ENCODE data around the gene PLEKHO1. TPM values are rescaled to one million over a fixed set of nuclear protein-coding genes. Genes with fewer than 3 reads are reported as not detected.
"Not testable (repeated sequence)": the region's sequence is repeated elsewhere in the genome, so short reads cannot be mapped to it uniquely, and the experiment has no call there.

The PLEKHO1 gene
- polyA plus RNA-seq, 2 donors = 25.1 to 36.7 TPM

DNA sequence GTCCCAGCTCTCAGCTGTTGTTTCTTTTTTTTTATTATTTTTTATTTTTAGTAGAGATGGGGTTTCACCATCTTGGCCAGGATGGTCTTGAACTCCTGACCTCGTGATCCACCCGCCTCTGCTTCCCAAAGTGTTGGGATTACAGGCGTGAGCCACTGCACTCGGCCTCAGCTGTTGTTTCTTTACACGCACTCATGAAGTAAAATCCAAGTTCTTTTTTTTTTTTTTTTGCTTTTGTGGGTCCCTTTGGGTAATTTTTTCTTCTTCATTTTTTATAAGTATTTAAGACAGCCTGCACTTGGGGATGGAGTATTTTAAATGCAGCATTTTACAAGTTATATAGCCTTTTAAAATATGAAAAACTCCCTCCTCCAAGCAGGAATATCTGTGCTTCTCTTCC is 3.7 kb upstream of the PLEKHO1 start:
- not testable (repeated sequence) for H3K4me1 ChIP-seq (ENCODE audit: control insufficient read depth in 2 of 2, insufficient read depth in 2 of 2, low read length in 1 of 2); H3K36me3 ChIP-seq (ENCODE audit: control insufficient read depth in 2 of 2, insufficient read depth in 2 of 2, low read length in 1 of 2); H3K4me3 ChIP-seq (ENCODE audit: low read depth in 1 of 2, low read length in 2 of 2); H3K9me3 ChIP-seq (ENCODE audit: control insufficient read depth in 2 of 2, insufficient read depth in 1 of 2, low read depth in 1 of 2, low read length in 1 of 2); H3K27me3 ChIP-seq (ENCODE audit: control insufficient read depth in 1 of 2, insufficient read depth in 2 of 2, low read length in 2 of 2); H3K27ac ChIP-seq (ENCODE audit: low read depth in 2 of 2, low read length in 1 of 2)
- 86 to 89% methylated on average over 5 of the region's 5 CpGs for WGBS, 2 donors

DNA sequence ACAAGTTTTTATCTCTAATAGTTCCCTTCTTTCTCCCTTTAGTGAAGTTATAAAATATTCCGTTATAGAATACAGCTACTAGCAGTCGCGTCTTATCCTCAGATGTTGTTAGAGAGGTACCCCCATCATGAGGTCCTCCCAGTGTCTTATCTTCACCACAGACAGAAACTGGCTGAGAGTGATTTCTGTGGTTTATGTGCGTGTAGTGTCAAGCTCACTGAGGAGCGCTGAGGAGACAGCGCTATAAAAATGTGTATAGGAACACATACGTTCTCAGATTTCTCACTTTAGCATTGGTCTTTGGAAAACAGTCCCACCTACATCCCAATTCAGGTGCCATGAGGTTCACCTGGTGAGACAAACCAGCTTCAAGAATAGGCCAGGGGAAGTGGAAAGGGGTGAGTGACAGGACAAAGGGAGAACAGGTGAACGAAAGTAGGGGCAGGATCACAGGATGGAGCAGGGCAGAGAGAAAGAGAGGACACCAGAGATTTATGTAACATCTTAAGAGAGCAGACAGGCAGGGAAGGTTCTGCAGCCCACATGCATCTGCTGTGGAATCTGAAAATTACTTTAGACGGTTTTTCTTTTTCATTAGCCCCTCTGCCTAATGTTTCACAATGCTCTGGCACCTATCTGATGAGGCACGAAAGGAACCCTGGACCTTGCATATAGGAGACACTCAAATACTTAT is 2.7 kb upstream of the PLEKHO1 start:
- no peaks in the 10 kb centered on the region for H3K27me3 ChIP-seq (ENCODE audit: control insufficient read depth in 1 of 2, insufficient read depth in 2 of 2, low read length in 2 of 2)
- no peaks in the 10 kb centered on the region for H3K36me3 ChIP-seq (ENCODE audit: control insufficient read depth in 2 of 2, insufficient read depth in 2 of 2, low read length in 1 of 2)
- no peaks in the 10 kb centered on the region for H3K9me3 ChIP-seq (ENCODE audit: control insufficient read depth in 2 of 2, insufficient read depth in 1 of 2, low read depth in 1 of 2, low read length in 1 of 2)
- no peak overlapping the region for H3K27ac ChIP-seq (ENCODE audit: low read depth in 2 of 2, low read length in 1 of 2)
- H3K4me3 ChIP-seq (ENCODE audit: low read depth in 1 of 2, low read length in 2 of 2) = no peak overlapping the region
- peaks cover 0 to 2% of the 10 kb centered on the region in 2 donors for H3K4me1 ChIP-seq (ENCODE audit: control insufficient read depth in 2 of 2, insufficient read depth in 2 of 2, low read length in 1 of 2)
- WGBS, 2 donors = 79 to 82% methylated on average over 10 of the region's 10 CpGs

DNA sequence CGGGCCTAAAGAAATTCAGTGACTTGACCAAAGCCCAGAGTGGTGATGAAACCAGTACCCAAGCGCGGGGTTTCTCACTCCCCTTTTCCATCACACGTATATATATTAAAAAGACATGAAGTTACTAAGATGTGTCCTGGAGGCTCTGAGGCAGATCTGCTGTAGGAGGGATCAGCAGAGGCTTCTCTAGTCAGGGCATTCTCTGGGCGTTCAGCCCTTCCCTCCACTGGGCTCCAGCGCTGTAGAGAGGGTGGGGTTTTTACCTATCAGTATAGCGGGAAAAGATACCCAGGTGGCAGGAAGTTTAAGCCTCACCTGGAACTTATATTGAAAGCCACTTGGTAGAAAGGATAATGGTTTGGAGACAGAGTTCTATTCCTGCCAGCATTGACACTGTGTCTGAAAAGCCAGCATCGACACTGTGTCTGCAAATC is 862 bp upstream of the PLEKHO1 start:
- Histone ChIP-seq H3K4me1 (ENCODE audit: control insufficient read depth in 2 of 2, insufficient read depth in 2 of 2, low read length in 1 of 2) (peaks cover 0 to 2% of the 10 kb centered on the region in 2 donors), H3K9me3 (ENCODE audit: control insufficient read depth in 2 of 2, insufficient read depth in 1 of 2, low read depth in 1 of 2, low read length in 1 of 2) (no peaks in the 10 kb centered on the region), H3K27ac (ENCODE audit: low read depth in 2 of 2, low read length in 1 of 2) (peak overlapping the region; percentile 91 to 94), H3K36me3 (ENCODE audit: control insufficient read depth in 2 of 2, insufficient read depth in 2 of 2, low read length in 1 of 2) (no peaks in the 10 kb centered on the region), H3K4me3 (ENCODE audit: low read depth in 1 of 2, low read length in 2 of 2) (peak overlapping the region; percentile 63), H3K27me3 (ENCODE audit: control insufficient read depth in 1 of 2, insufficient read depth in 2 of 2, low read length in 2 of 2) (no peaks in the 10 kb centered on the region)
- 47 to 48% methylated on average over 8 of the region's 8 CpGs for WGBS, 2 donors

DNA sequence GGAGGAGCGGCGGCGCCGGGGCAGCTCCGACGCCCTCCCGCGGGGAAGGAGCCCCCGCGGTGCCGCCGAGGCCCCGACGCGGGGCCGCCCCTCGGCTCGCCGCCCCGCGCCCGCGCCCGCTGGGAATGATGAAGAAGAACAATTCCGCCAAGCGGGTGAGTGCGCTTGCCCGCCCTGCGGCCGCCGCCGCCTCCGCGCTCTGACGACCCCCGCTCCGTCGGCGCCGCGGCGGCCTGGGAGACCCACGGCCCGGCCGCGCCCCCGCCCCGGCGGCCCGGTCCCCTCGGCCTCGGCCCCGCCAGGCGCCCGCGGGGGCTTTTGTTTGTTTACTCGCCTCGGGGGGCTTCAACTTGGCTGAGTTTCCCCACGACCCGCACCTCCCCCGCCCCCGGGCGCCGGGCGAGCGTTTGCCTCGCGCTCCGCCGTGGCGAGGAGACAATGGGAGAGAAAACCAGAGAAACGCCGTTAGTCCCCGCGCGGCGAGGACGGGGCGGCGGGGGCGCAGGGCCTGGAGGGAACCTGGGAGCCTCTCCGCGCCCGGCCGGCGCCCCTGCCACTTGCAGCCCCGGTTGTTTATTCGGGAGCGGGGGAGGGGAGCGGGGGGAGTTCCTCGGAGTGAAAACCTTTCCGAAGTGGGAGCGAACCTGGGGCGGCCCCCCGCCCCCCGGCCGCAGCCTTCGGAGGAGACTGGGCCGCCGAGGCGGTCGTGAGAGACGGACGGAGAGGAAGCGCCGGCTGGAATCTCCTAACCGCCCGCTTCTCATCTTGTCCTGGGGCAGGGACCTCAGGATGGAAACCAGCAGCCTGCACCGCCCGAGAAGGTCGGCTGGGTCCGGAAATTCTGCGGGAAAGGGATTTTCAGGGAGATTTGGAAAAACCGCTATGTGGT is 661 bp downstream of the PLEKHO1 start:
- 1 to 2% methylated on average over 84 to 114 of the region's 114 CpGs for WGBS, 2 donors
- Histone ChIP-seq H3K4me3 (ENCODE audit: low read depth in 1 of 2, low read length in 2 of 2) (peak overlapping the region; percentile 63), H3K27ac (ENCODE audit: low read depth in 2 of 2, low read length in 1 of 2) (peak overlapping the region; percentile 91 to 94), H3K36me3 (ENCODE audit: control insufficient read depth in 2 of 2, insufficient read depth in 2 of 2, low read length in 1 of 2) (peaks cover 0 to 5% of the 10 kb centered on the region in 2 donors), H3K4me1 (ENCODE audit: control insufficient read depth in 2 of 2, insufficient read depth in 2 of 2, low read length in 1 of 2) (peaks cover 0 to 2% of the 10 kb centered on the region in 2 donors), H3K9me3 (ENCODE audit: control insufficient read depth in 2 of 2, insufficient read depth in 1 of 2, low read depth in 1 of 2, low read length in 1 of 2) (no peaks in the 10 kb centered on the region), H3K27me3 (ENCODE audit: control insufficient read depth in 1 of 2, insufficient read depth in 2 of 2, low read length in 2 of 2) (no peaks in the 10 kb centered on the region)

DNA sequence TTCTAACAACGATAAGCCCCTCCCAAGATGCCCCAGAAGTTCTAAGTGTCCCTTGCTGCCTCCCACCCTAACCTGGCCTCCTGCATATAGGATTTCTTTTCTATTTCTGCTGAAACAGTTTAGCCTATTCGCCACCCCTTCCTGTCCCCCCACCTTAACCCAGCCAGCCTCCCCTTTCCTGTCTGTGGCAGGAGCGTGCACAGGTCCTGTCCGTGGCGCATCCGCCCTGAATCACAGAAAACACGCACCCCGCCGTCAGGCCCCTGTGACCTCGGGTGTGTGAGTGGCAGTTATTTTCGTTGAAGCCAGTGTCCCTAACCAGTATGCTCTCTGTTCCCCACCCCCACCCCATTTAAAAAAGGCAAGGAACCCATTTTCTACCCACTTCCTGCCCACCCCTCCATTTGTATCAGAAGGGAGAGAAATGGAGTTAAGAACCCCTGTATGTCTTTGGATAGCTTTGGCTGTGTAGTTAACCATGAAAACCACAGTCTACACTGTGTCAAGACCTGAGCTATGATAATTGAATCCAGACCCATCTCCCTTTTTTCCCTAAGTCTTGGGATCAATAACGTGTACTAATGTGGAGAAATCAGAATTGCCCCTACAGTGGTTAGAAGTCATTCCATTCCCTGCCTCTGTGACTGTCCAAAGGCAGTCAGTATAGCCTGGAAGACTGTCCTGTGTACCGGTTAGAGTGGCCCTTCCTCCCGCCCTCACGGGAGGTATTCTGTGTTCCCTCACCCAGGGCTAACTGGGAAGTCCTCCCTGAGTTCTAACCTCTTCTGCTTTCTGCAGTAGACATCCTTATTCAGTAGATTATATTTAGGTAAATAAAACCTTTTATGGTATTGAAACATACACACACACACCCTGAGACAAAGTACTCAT is 1.8 kb downstream of the PLEKHO1 start:
- no peaks in the 10 kb centered on the region for H3K9me3 ChIP-seq (ENCODE audit: control insufficient read depth in 2 of 2, insufficient read depth in 1 of 2, low read depth in 1 of 2, low read length in 1 of 2)
- peak overlapping the region; percentile 63 for H3K4me3 ChIP-seq (ENCODE audit: low read depth in 1 of 2, low read length in 2 of 2)
- 55 to 58% methylated on average over 15 of the region's 15 CpGs for WGBS, 2 donors
- peaks cover 0 to 2% of the 10 kb centered on the region in 2 donors for H3K4me1 ChIP-seq (ENCODE audit: control insufficient read depth in 2 of 2, insufficient read depth in 2 of 2, low read length in 1 of 2)
- peak overlapping the region; percentile 91 to 94 for H3K27ac ChIP-seq (ENCODE audit: low read depth in 2 of 2, low read length in 1 of 2)
- H3K27me3 ChIP-seq (ENCODE audit: control insufficient read depth in 1 of 2, insufficient read depth in 2 of 2, low read length in 2 of 2) = no peaks in the 10 kb centered on the region
- H3K36me3 ChIP-seq (ENCODE audit: control insufficient read depth in 2 of 2, insufficient read depth in 2 of 2, low read length in 1 of 2) = peaks cover 0 to 6% of the 10 kb centered on the region in 2 donors

DNA sequence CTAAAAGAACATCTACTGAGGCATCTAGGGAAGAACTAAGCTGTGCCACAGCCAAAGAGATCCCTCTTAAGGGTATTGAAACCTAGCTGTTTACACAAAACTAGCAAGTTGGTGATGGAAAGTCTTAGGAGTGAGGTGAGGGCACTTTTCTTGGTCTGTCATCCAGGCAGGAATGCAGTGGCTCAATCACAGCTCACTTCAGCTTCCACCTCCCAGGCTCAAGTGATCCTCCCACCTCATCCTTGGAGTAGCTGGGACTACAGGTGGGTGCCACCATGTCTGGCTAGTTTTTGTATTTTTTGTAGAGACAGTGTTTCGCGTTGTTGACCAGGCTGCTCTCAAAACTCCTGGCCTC is 2.4 kb downstream of the PLEKHO1 start:
- H3K4me3 ChIP-seq (ENCODE audit: low read depth in 1 of 2, low read length in 2 of 2) = no peak overlapping the region

DNA sequence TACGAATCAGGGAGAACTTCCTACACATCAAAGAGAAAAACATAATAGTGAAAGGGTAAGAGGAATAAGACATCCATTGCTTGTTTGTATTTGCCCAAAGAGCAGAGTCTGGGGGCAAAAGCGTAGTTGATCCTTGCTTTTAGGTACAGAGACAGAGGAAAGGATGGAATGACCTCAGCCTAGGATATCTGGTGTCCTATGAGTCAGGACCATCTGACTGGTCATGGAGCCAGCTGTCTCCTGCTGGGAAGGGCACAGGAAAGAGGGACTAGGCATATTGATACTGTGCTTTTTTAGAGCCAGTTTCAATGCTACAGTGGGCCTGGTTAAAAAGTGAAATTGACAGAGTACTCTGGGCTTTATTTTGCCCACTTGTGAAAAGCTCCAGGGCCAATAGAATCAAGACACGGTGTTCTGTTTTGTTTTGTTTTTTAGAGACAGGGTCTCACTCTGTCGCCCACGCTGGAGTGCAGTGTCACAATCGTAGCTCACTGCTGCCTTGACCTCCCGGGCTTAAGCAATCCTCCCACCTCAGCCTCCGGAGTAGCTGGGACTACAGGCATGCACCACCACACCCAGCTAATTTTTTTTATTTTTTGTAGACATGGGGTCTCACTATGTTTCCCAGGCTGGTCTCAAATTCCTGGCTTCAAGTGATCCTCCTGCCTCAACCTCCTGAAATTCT is 3.2 kb downstream of the PLEKHO1 start:
- H3K27ac ChIP-seq (ENCODE audit: low read depth in 2 of 2, low read length in 1 of 2) = peak overlapping the region; percentile 56 to 69
- peaks cover 0 to 2% of the 10 kb centered on the region in 2 donors for H3K4me1 ChIP-seq (ENCODE audit: control insufficient read depth in 2 of 2, insufficient read depth in 2 of 2, low read length in 1 of 2)
- no peaks in the 10 kb centered on the region for H3K9me3 ChIP-seq (ENCODE audit: control insufficient read depth in 2 of 2, insufficient read depth in 1 of 2, low read depth in 1 of 2, low read length in 1 of 2)
- 74% methylated on average over 8 of the region's 8 CpGs for WGBS, 2 donors
- peaks cover 0 to 6% of the 10 kb centered on the region in 2 donors for H3K36me3 ChIP-seq (ENCODE audit: control insufficient read depth in 2 of 2, insufficient read depth in 2 of 2, low read length in 1 of 2)
- peak overlapping the region in 1 of 2 donors; percentile 22 for H3K4me3 ChIP-seq (ENCODE audit: low read depth in 1 of 2, low read length in 2 of 2)
- no peaks in the 10 kb centered on the region for H3K27me3 ChIP-seq (ENCODE audit: control insufficient read depth in 1 of 2, insufficient read depth in 2 of 2, low read length in 2 of 2)

More for the DNA sequence above, 2.4 kb downstream of the PLEKHO1 start:
- Histone ChIP-seq H3K27me3 (ENCODE audit: control insufficient read depth in 1 of 2, insufficient read depth in 2 of 2, low read length in 2 of 2) (no peaks in the 10 kb centered on the region), H3K9me3 (ENCODE audit: control insufficient read depth in 2 of 2, insufficient read depth in 1 of 2, low read depth in 1 of 2, low read length in 1 of 2) (no peaks in the 10 kb centered on the region), H3K4me1 (ENCODE audit: control insufficient read depth in 2 of 2, insufficient read depth in 2 of 2, low read length in 1 of 2) (peaks cover 0 to 2% of the 10 kb centered on the region in 2 donors), H3K36me3 (ENCODE audit: control insufficient read depth in 2 of 2, insufficient read depth in 2 of 2, low read length in 1 of 2) (peaks cover 0 to 6% of the 10 kb centered on the region in 2 donors), H3K27ac (ENCODE audit: low read depth in 2 of 2, low read length in 1 of 2) (peak overlapping the region; percentile 45 to 73)
- WGBS, 2 donors = 77 to 80% methylated on average over 2 of the region's 2 CpGs

DNA sequence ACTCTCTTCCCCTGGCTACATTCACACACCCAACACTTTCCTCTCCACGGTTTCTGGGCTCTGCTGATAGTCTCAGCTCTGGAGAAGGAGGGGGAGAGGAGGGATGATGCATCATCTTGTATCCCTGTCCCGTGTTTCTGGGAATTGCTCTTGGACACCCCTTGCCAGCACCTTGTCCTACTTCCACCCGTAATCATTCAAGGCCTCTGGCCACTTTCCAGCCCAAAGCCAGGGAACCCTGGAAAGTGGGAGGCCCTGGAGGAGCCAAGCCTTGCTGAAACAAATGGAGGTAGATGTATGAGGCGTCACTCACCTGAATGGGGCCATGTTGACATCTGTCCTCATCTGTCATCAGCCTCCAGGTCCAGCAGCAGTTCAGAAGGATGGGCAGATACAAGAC is 4.4 kb downstream of the PLEKHO1 start:
- Histone ChIP-seq H3K4me3 (ENCODE audit: low read depth in 1 of 2, low read length in 2 of 2) (no peak overlapping the region), H3K27ac (ENCODE audit: low read depth in 2 of 2, low read length in 1 of 2) (peak overlapping the region; percentile 36 to 75), H3K36me3 (ENCODE audit: control insufficient read depth in 2 of 2, insufficient read depth in 2 of 2, low read length in 1 of 2) (peaks cover 2 to 6% of the 10 kb centered on the region in 2 donors), H3K4me1 (ENCODE audit: control insufficient read depth in 2 of 2, insufficient read depth in 2 of 2, low read length in 1 of 2) (peaks cover 0 to 2% of the 10 kb centered on the region in 2 donors), H3K27me3 (ENCODE audit: control insufficient read depth in 1 of 2, insufficient read depth in 2 of 2, low read length in 2 of 2) (no peaks in the 10 kb centered on the region), H3K9me3 (ENCODE audit: control insufficient read depth in 2 of 2, insufficient read depth in 1 of 2, low read depth in 1 of 2, low read length in 1 of 2) (no peaks in the 10 kb centered on the region)
- 53 to 60% methylated on average over 4 of the region's 4 CpGs for WGBS, 2 donors
